ENCODE results near the gene SPON1.
"Not testable (repeated sequence)": the region's sequence is repeated elsewhere in the genome, so short reads cannot be mapped to it uniquely, and the experiment has no call there.

The SPON1 gene

GRCh38 chr11:14042686-14043465 is 80.4 kb downstream of the SPON1 start:
- DNase-seq = no peak

- no peak for DNase-seq
These were observed 82.4 kb downstream of the SPON1 start for GRCh38 chr11:14044916-14045315.

GRCh38 chr11:14045417-14045816 is 82.9 kb downstream of the SPON1 start:
- DNase-seq = no peak

GRCh38 chr11:14052198-14052597 is 89.7 kb downstream of the SPON1 start:
- no peak for DNase-seq

GRCh38 chr11:14054116-14055107 is 91.9 kb downstream of the SPON1 start:
- no peak for DNase-seq

- no peak for DNase-seq
These were observed 93.4 kb downstream of the SPON1 start for GRCh38 chr11:14055936-14056335.

GRCh38 chr11:14058061-14058460 is 95.5 kb downstream of the SPON1 start:
- DNase-seq = no peak

GRCh38 chr11:14059491-14059890 is 97.0 kb downstream of the SPON1 start:
- no peak for DNase-seq

- no peak for DNase-seq
These were observed 99.2 kb downstream of the SPON1 start for GRCh38 chr11:14061721-14062120.

- no peak for DNase-seq
These were observed 102.6 kb downstream of the SPON1 start for GRCh38 chr11:14065141-14065540.

GRCh38 chr11:14065681-14066080 is 103.2 kb downstream of the SPON1 start:
- no peak for DNase-seq

- DNase-seq = no peak
These were observed 105.2 kb downstream of the SPON1 start for GRCh38 chr11:14067686-14068085.

GRCh38 chr11:14070896-14071295 is 108.4 kb downstream of the SPON1 start:
- DNase-seq = no peak

- no peak for DNase-seq
These were observed 111.4 kb downstream of the SPON1 start for GRCh38 chr11:14073849-14074476.

- DNase-seq = peak; percentile 79
These were observed 112.9 kb downstream of the SPON1 start for GRCh38 chr11:14075118-14076078.

- DNase-seq = no peak
These were observed 116.5 kb downstream of the SPON1 start for GRCh38 chr11:14079011-14079410.

GRCh38 chr11:14079797-14080196 is 117.3 kb downstream of the SPON1 start:
- no peak for DNase-seq

GRCh38 chr11:14081581-14082231 is 119.2 kb downstream of the SPON1 start:
- DNase-seq = no peak

GRCh38 chr11:14082338-14082737 is 119.8 kb downstream of the SPON1 start:
- no peak for DNase-seq

GRCh38 chr11:14088861-14089260 is 126.3 kb downstream of the SPON1 start:
- not testable (repeated sequence) for DNase-seq

- no peak for DNase-seq
These were observed 127.4 kb downstream of the SPON1 start for GRCh38 chr11:14089690-14090462.
